Peyer's patch (tissue), 4 donors: ENCODE data around the gene MAOA. TPM values are rescaled to one million over a fixed set of nuclear protein-coding genes. Genes with fewer than 3 reads are reported as not detected.

Source experiments
- DNase-seq, 3 donors: peaks; one replicate each; pipeline ENCODE4 v3.0.0-alpha.2; 2017 to 2019
- H3K27ac ChIP-seq, 4 donors: fragments of 200-600 bp; sonication (generic); one replicate each; pipeline ENCODE4 v1.5.1; 2016 to 2019
- H3K27me3 ChIP-seq, 2 donors: fragments of 200-600 bp; sonication (generic); one replicate each; pipeline ENCODE4 v1.5.1; 2019
- H3K36me3 ChIP-seq, 3 donors: fragments of 200-600 bp; sonication (generic); one replicate each; pipeline ENCODE4 v1.5.1; 2016 to 2019
- H3K4me1 ChIP-seq, 4 donors: fragments of 200-600 bp; sonication (generic); one replicate each; pipeline ENCODE4 v1.5.1; 2016 to 2019
- H3K4me3 ChIP-seq, 4 donors: fragments of 200-600 bp; sonication (generic); 1 replicate in 3 of 4; 2 replicates in 1 of 4; pipeline ENCODE4 v1.5.1; 2016 to 2019; ENCODE audit warnings: mild to moderate bottlenecking in 1 of 4
- H3K9me3 ChIP-seq, 4 donors: fragments of 200-600 bp; sonication (generic); one replicate each; pipeline ENCODE4 v1.5.1; 2016 to 2019; ENCODE audit warnings: mild to moderate bottlenecking in 1 of 4
- CTCF ChIP-seq, 6 experiments: fragments of 450-650 bp in 4 of 6; fragments of 200-600 bp in 2 of 6; sonication (generic) in 1 of 6; IDR thresholded peaks; one replicate each; pipeline ENCODE4 v1.5.1; 2017 to 2019; ENCODE audit warnings: antibody characterized with exemption in 6 of 6, mild to moderate bottlenecking in 3 of 6, moderate library complexity in 1 of 6
- POLR2A ChIP-seq, 2 donors: fragments of 450-650 bp; IDR thresholded peaks; one replicate each; pipeline ENCODE4 v1.5.1; 2017; ENCODE audit warnings: antibody characterized with exemption in 2 of 2, mild to moderate bottlenecking in 2 of 2, moderate library complexity in 2 of 2
- total RNA-seq, 4 donors: library from RNA; depleted of rRNA; stranded (reverse); fragments of >200 nt; gene quantifications; one replicate each; pipeline ENCODE4 v1.1.0, GENCODE V29; 2016

MAOA gene
- total RNA-seq, 4 donors from 2014 or later: 171 to 883 (median 688) TPM

GRCh38 chrX:43706786-43707370 is 50.8 kb downstream of the MAOA start:
- Histone ChIP-seq H3K27ac (peak overlapping the region; percentile 3 to 83 (median 42)), H3K27me3 (no peaks in the 10 kb centered on the region), H3K4me3 (no peak overlapping the region), H3K9me3 (no peaks in the 10 kb centered on the region), H3K4me1 (peaks cover 0 to 19% (median 0%) of the 10 kb centered on the region in 4 donors), H3K36me3 (peaks cover 0 to 5% (median 0%) of the 10 kb centered on the region in 3 donors)
- DNase-seq: no peak
- TF ChIP-seq CTCF (IDR thresholded peaks at IDR 0.05) (no peak), POLR2A (IDR thresholded peaks at IDR 0.05) (no peak)

DNA sequence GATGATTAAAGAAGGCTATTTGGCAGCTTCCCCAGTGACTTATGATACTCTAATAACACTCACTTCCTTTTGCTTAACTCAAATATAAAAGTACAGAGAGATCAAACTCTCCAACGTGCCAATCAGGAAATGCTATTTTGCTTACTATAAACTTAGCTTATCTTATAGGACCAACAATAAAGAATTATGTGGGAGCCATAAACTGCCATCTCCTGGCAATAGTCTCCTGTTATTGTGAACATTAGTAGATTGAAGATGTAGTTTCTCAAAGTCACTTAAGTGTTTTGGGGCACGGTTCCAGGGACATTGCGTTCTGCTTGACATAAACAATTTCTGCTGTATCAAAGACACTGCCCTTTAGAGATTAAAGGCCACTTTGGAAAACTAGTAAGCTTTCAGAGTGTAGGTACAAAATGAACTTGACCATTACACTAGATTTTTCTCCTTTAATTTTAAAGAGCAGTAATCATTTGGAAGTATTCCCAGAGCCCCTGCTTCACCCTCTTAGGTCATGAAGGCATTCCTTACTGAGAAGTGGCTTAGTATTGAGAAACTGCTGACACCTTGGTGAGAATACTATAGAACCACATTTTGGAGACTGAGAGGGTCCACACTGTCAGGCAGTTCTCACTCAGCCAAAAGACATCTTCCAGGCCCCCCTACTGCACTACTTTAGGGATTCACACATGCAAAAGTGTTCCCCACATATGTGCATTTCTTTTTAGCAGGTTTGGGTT is 51.9 kb downstream of the MAOA start:
- H3K36me3 ChIP-seq: peaks cover 0 to 11% (median 0%) of the 10 kb centered on the region in 3 donors
- TF ChIP-seq POLR2A (IDR thresholded peaks at IDR 0.05): no peak
- TF ChIP-seq CTCF (IDR thresholded peaks at IDR 0.05): peak in 2 of 6 experiments; percentile 3 to 8
- DNase-seq: peak in 2 of 3 donors; percentile 66 to 91
- peaks cover 0 to 18% (median 0%) of the 10 kb centered on the region in 4 donors for H3K4me1 ChIP-seq
- H3K9me3 ChIP-seq: no peaks in the 10 kb centered on the region
- H3K4me3 ChIP-seq: no peak overlapping the region
- peak overlapping the region in 3 of 4 donors; percentile 46 to 83 (median 57) for H3K27ac ChIP-seq
- no peaks in the 10 kb centered on the region for H3K27me3 ChIP-seq

- Histone ChIP-seq H3K27me3 (no peaks in the 10 kb centered on the region), H3K9me3 (no peaks in the 10 kb centered on the region), H3K27ac (peak overlapping the region in 1 of 4 donors; percentile 43), H3K36me3 (peaks cover 0 to 11% (median 0%) of the 10 kb centered on the region in 3 donors), H3K4me1 (no peaks in the 10 kb centered on the region), H3K4me3 (no peak overlapping the region)
- DNase-seq: no peak
- TF ChIP-seq CTCF (IDR thresholded peaks at IDR 0.05) (no peak), POLR2A (IDR thresholded peaks at IDR 0.05) (no peak)
Measured at GRCh38 chrX:43716144-43716543, 60.0 kb downstream of the MAOA start.

DNA sequence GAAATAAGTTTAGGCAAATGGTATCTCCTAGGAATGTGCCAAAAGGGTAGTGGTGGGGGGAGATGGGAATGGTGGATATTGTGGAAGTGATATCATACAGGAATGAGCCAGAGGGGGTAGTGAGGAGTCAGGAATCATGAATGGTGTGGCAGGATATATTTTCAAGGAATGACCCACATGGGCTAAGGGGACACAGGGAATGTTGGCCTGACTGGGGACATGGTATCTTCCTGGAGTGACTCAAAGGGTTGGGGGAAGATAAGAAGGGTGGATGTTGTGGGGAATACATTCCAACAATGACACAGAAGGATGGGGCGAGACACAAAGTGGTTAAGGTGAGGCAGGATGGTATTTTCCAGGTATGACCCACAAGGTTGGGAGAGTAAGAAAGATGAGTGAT is 60.6 kb downstream of the MAOA start:
- Histone ChIP-seq H3K4me1 (no peaks in the 10 kb centered on the region), H3K4me3 (no peak overlapping the region), H3K36me3 (peaks cover 0 to 11% (median 0%) of the 10 kb centered on the region in 3 donors), H3K27me3 (no peaks in the 10 kb centered on the region), H3K27ac (peak overlapping the region in 1 of 4 donors; percentile 43), H3K9me3 (no peaks in the 10 kb centered on the region)
- TF ChIP-seq POLR2A (IDR thresholded peaks at IDR 0.05): no peak
- no peak for TF ChIP-seq CTCF (IDR thresholded peaks at IDR 0.05)
- DNase-seq: no peak

GRCh38 chrX:43717161-43717560 is 61.1 kb downstream of the MAOA start:
- no peak for DNase-seq
- H3K27me3 ChIP-seq: no peaks in the 10 kb centered on the region
- no peak overlapping the region for H3K4me3 ChIP-seq
- no peaks in the 10 kb centered on the region for H3K4me1 ChIP-seq
- H3K36me3 ChIP-seq: peaks cover 0 to 11% (median 0%) of the 10 kb centered on the region in 3 donors
- H3K9me3 ChIP-seq: no peaks in the 10 kb centered on the region
- H3K27ac ChIP-seq: peak overlapping the region in 1 of 4 donors; percentile 43
- no peak for TF ChIP-seq CTCF (IDR thresholded peaks at IDR 0.05)
- TF ChIP-seq POLR2A (IDR thresholded peaks at IDR 0.05): no peak
